ENCODE results near the gene GLT6D1.

The GLT6D1 gene

GRCh38 chr9:135606885-135607259 lies 32.5 kb downstream of the GLT6D1 start:
- no peak overlapping the region for H3K4me3 ChIP-seq (replicated peaks; ENCODE audit: insufficient read depth, low read length)
- TF ChIP-seq SPI1 (IDR thresholded peaks at IDR 0.05; ENCODE audit: borderline replicate concordance, low read depth): no peak
- TF ChIP-seq CTCF (IDR thresholded peaks at IDR 0.05; ENCODE audit: insufficient read depth, low read length): no peak
- TF ChIP-seq REST (IDR thresholded peaks at IDR 0.05; ENCODE audit: insufficient replicate concordance, low read depth): no peak
- no peak for TF ChIP-seq POLR2AphosphoS5 (IDR thresholded peaks at IDR 0.05; ENCODE audit: low read depth)
- no peak for TF ChIP-seq GABPA (IDR thresholded peaks at IDR 0.05; ENCODE audit: low read depth)
- H3K27ac ChIP-seq (replicated peaks): no peak overlapping the region
- DNase-seq (ENCODE audit: low read depth in 1 of 2, low spot score in 1 of 2): no peak
- H3K27me3 ChIP-seq (ENCODE audit: insufficient read depth, poor library complexity, severe bottlenecking): no peaks in the 10 kb centered on the region

GRCh38 chr9:135605238-135605781 lies 34.0 kb downstream of the GLT6D1 start:
- no peak for DNase-seq (ENCODE audit: low read depth in 1 of 2, low spot score in 1 of 2)
- H3K4me3 ChIP-seq (replicated peaks; ENCODE audit: insufficient read depth, low read length): no peak overlapping the region
- TF ChIP-seq SPI1 (IDR thresholded peaks at IDR 0.05; ENCODE audit: borderline replicate concordance, low read depth): no peak
- no peak for TF ChIP-seq REST (IDR thresholded peaks at IDR 0.05; ENCODE audit: insufficient replicate concordance, low read depth)
- TF ChIP-seq CTCF (IDR thresholded peaks at IDR 0.05; ENCODE audit: insufficient read depth, low read length): no peak
- TF ChIP-seq GABPA (IDR thresholded peaks at IDR 0.05; ENCODE audit: low read depth): no peak
- no peak for TF ChIP-seq POLR2AphosphoS5 (IDR thresholded peaks at IDR 0.05; ENCODE audit: low read depth)
- no peaks in the 10 kb centered on the region for H3K27me3 ChIP-seq (ENCODE audit: insufficient read depth, poor library complexity, severe bottlenecking)
- H3K27ac ChIP-seq (replicated peaks): no peak overlapping the region

GRCh38 chr9:135604437-135605237 lies 34.7 kb downstream of the GLT6D1 start:
- TF ChIP-seq GABPA (IDR thresholded peaks at IDR 0.05; ENCODE audit: low read depth) (no peak), SPI1 (IDR thresholded peaks at IDR 0.05; ENCODE audit: borderline replicate concordance, low read depth) (no peak), CTCF (IDR thresholded peaks at IDR 0.05; ENCODE audit: insufficient read depth, low read length) (no peak), REST (IDR thresholded peaks at IDR 0.05; ENCODE audit: insufficient replicate concordance, low read depth) (no peak), POLR2AphosphoS5 (IDR thresholded peaks at IDR 0.05; ENCODE audit: low read depth) (no peak)
- H3K27ac ChIP-seq (replicated peaks): no peak overlapping the region
- H3K27me3 ChIP-seq (ENCODE audit: insufficient read depth, poor library complexity, severe bottlenecking): no peaks in the 10 kb centered on the region
- H3K4me3 ChIP-seq (replicated peaks; ENCODE audit: insufficient read depth, low read length): no peak overlapping the region
- DNase-seq (ENCODE audit: low read depth in 1 of 2, low spot score in 1 of 2): no peak
